Neural progenitor cell (in vitro differentiated cells): ENCODE measurements around the gene TPI1. TPM values are rescaled to one million over a fixed set of nuclear protein-coding genes. Genes with fewer than 3 reads are reported as not detected.

Experiments
- DNase-seq: peaks from one replicate; pipeline ENCODE4 v3.0.0-alpha.2; 2016; ENCODE audit warnings: low spot score
- H2AFZ ChIP-seq: fragments of 200-600 bp; sonication (generic); replicated peaks from 2 replicates; pipeline ENCODE4 v1.6.1; 2016; ENCODE audit warnings: antibody characterized with exemption
- H3F3A ChIP-seq: fragments of 200-600 bp; sonication (generic); 2 replicates; pipeline ENCODE4 v1.6.1; 2016; ENCODE audit warnings: antibody characterized with exemption, low read depth
- H3K27ac ChIP-seq: fragments of 200-600 bp; sonication (generic); 2 replicates; pipeline ENCODE4 v1.5.1; 2016; ENCODE audit warnings: mild to moderate bottlenecking
- H3K27me3 ChIP-seq: fragments of 200-600 bp; sonication (generic); 2 replicates; pipeline ENCODE4 v1.6.1; 2016; ENCODE audit warnings: mild to moderate bottlenecking, moderate library complexity
- H3K36me3 ChIP-seq: fragments of 200-600 bp; sonication (generic); 2 replicates; pipeline ENCODE4 v1.5.1; 2016
- H3K4me1 ChIP-seq: fragments of 200-600 bp; sonication (generic); 2 replicates; pipeline ENCODE4 v1.6.1; 2016; ENCODE audit warnings: mixed run types
- H3K4me2 ChIP-seq: fragments of 200-600 bp; sonication (generic); 2 replicates; pipeline ENCODE4 v1.6.1; 2016
- H3K4me3 ChIP-seq: fragments of 200-600 bp; sonication (generic); 2 replicates; pipeline ENCODE4 v1.5.1; 2016
- H3K79me2 ChIP-seq: fragments of 200-600 bp; sonication (generic); 2 replicates; pipeline ENCODE4 v1.6.1; 2016; ENCODE audit warnings: low read depth
- H3K9ac ChIP-seq: fragments of 200-600 bp; sonication (generic); 2 replicates; pipeline ENCODE4 v1.6.1; 2016
- H3K9me3 ChIP-seq: fragments of 200-600 bp; sonication (generic); 2 replicates; pipeline ENCODE4 v1.5.1; 2016; ENCODE audit warnings: low read depth
- H4K20me1 ChIP-seq: fragments of 200-600 bp; sonication (generic); 2 replicates; pipeline ENCODE4 v1.6.1; 2016; ENCODE audit warnings: low read depth
- H3K27ac Mint-ChIP-seq: 3 replicates; pipeline ENCODE4 v1.8.0; 2021; ENCODE audit warnings: mixed read lengths
- H3K27me3 Mint-ChIP-seq: 2 replicates; pipeline ENCODE4 v1.8.0; 2022; ENCODE audit warnings: low read depth, mild to moderate bottlenecking, inconsistent platforms, moderate library complexity, mixed read lengths; ENCODE audit not compliant: insufficient read depth
- H3K36me3 Mint-ChIP-seq: 3 replicates; pipeline ENCODE4 v1.8.0; 2021; ENCODE audit warnings: mixed read lengths
- H3K4me1 Mint-ChIP-seq: 3 replicates; pipeline ENCODE4 v1.8.0; 2021; ENCODE audit warnings: mixed read lengths
- H3K4me3 Mint-ChIP-seq: 3 replicates; pipeline ENCODE4 v1.8.0; 2021; ENCODE audit warnings: mild to moderate bottlenecking, moderate library complexity, mixed read lengths
- H3K9me3 Mint-ChIP-seq: 3 replicates; pipeline ENCODE4 v1.8.0; 2020; ENCODE audit warnings: mixed read lengths
- EZH2 ChIP-seq: fragments of 200-600 bp; sonication (generic); IDR thresholded peaks from 2 replicates; pipeline ENCODE4 v1.6.1; 2017; ENCODE audit warnings: antibody characterized with exemption, mild to moderate bottlenecking, moderate library complexity
- EZH2phosphoT487 ChIP-seq: fragments of 200-600 bp; sonication (generic); IDR thresholded peaks from 2 replicates; pipeline ENCODE4 v1.6.1; 2017; ENCODE audit warnings: antibody characterized with exemption
- total RNA-seq: library from RNA; depleted of rRNA; stranded (reverse); fragments of >200 nt; gene quantifications from 2 replicates; pipeline ENCODE4 v1.2.3, GENCODE V29; 2015; ENCODE audit warnings: low replicate concordance
- TF ChIP-seq, protein P1 (sequence below): fragments of 200-600 bp; sonication (generic); IDR thresholded peaks from 2 replicates; pipeline ENCODE4 v1.5.1; 2017; ENCODE audit warnings: antibody characterized with exemption, mild to moderate bottlenecking

Gene TPI1
- total RNA-seq, 1 donor from 2014 or later = 1,038 TPM

GRCh38 chr12:6860116-6860515 lies 7.2 kb upstream of the TPI1 start:
- Mint-ChIP-seq H3K27me3 (peaks cover 6% of the 10 kb centered on the region), H3K9me3 (no peaks in the 10 kb centered on the region), H3K4me3 (peak overlapping the region; percentile 46), H3K36me3 (peaks cover 47% of the 10 kb centered on the region), H3K4me1 (no peaks in the 10 kb centered on the region), H3K27ac (no peak overlapping the region)
- Histone ChIP-seq H3K27me3 (no peaks in the 10 kb centered on the region), H4K20me1 (no peaks in the 10 kb centered on the region), H2AFZ (no peak overlapping the region), H3K36me3 (peaks cover 4% of the 10 kb centered on the region), H3K9ac (no peak overlapping the region), H3K9me3 (no peaks in the 10 kb centered on the region), H3K4me2 (no peak overlapping the region), H3K4me3 (no peak overlapping the region), H3K79me2 (peaks cover 4% of the 10 kb centered on the region), H3K27ac (no peak overlapping the region), H3F3A (peaks cover 2% of the 10 kb centered on the region), H3K4me1 (no peaks in the 10 kb centered on the region)
- DNase-seq = no peak
- no peak for TF ChIP-seq EZH2phosphoT487
- TF ChIP-seq, protein P1, sequence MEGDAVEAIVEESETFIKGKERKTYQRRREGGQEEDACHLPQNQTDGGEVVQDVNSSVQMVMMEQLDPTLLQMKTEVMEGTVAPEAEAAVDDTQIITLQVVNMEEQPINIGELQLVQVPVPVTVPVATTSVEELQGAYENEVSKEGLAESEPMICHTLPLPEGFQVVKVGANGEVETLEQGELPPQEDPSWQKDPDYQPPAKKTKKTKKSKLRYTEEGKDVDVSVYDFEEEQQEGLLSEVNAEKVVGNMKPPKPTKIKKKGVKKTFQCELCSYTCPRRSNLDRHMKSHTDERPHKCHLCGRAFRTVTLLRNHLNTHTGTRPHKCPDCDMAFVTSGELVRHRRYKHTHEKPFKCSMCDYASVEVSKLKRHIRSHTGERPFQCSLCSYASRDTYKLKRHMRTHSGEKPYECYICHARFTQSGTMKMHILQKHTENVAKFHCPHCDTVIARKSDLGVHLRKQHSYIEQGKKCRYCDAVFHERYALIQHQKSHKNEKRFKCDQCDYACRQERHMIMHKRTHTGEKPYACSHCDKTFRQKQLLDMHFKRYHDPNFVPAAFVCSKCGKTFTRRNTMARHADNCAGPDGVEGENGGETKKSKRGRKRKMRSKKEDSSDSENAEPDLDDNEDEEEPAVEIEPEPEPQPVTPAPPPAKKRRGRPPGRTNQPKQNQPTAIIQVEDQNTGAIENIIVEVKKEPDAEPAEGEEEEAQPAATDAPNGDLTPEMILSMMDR = no peak
- TF ChIP-seq EZH2 = no peak

DNA sequence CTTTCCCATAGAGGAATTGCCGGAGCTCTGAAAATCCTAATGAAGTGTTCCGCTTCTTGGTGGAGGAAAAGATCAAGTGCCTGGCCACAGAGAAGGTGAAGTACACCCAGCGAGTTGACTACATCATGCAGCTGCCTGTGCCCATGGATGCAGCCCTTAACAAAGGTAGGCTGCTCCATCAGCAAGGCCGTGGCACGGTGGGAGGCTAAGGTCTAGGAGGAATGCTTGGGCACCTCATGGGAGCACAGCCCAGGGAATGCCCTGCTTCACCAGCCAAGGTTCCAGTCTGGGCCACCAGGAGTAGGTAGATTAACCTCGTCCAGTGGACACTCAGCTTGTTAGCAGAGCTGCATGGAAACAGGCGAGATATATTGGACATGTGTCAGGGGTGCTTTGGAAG lies 6.4 kb upstream of the TPI1 start:
- Mint-ChIP-seq H3K27ac (no peak overlapping the region), H3K4me1 (peaks cover 6% of the 10 kb centered on the region), H3K9me3 (no peaks in the 10 kb centered on the region), H3K4me3 (peak overlapping the region; percentile 4), H3K27me3 (peaks cover 6% of the 10 kb centered on the region), H3K36me3 (peaks cover 52% of the 10 kb centered on the region)
- Histone ChIP-seq H4K20me1 (no peaks in the 10 kb centered on the region), H3K4me3 (no peak overlapping the region), H3K36me3 (peaks cover 4% of the 10 kb centered on the region), H3F3A (peaks cover 9% of the 10 kb centered on the region), H3K9me3 (no peaks in the 10 kb centered on the region), H2AFZ (no peak overlapping the region), H3K4me2 (no peak overlapping the region), H3K79me2 (no peaks in the 10 kb centered on the region), H3K27me3 (no peaks in the 10 kb centered on the region), H3K4me1 (no peaks in the 10 kb centered on the region), H3K9ac (no peak overlapping the region), H3K27ac (no peak overlapping the region)
- DNase-seq = no peak
- TF ChIP-seq EZH2 (no peak), EZH2phosphoT487 (no peak)
- TF ChIP-seq, protein P1 = no peak

GRCh38 chr12:6861391-6861790 lies 5.9 kb upstream of the TPI1 start:
- no peak for DNase-seq
- H3K4me1 ChIP-seq = peaks cover 4% of the 10 kb centered on the region
- H3K36me3 Mint-ChIP-seq = peaks cover 51% of the 10 kb centered on the region
- H3K36me3 ChIP-seq = peaks cover 4% of the 10 kb centered on the region
- H3K27me3 ChIP-seq = no peaks in the 10 kb centered on the region
- H3K4me1 Mint-ChIP-seq = peaks cover 9% of the 10 kb centered on the region
- no peak overlapping the region for H2AFZ ChIP-seq
- H3K79me2 ChIP-seq = no peaks in the 10 kb centered on the region
- H3K27me3 Mint-ChIP-seq = peaks cover 6% of the 10 kb centered on the region
- H3K27ac ChIP-seq = no peak overlapping the region
- H3K9ac ChIP-seq = no peak overlapping the region
- H3K4me3 Mint-ChIP-seq = no peak overlapping the region
- no peaks in the 10 kb centered on the region for H3K9me3 Mint-ChIP-seq
- H3K4me2 ChIP-seq = no peak overlapping the region
- no peak overlapping the region for H3K4me3 ChIP-seq
- no peaks in the 10 kb centered on the region for H3K9me3 ChIP-seq
- TF ChIP-seq, protein P1 = no peak
- TF ChIP-seq EZH2 = no peak
- TF ChIP-seq EZH2phosphoT487 = no peak
- peaks cover 12% of the 10 kb centered on the region for H3F3A ChIP-seq
- no peak overlapping the region for H3K27ac Mint-ChIP-seq
- H4K20me1 ChIP-seq = no peaks in the 10 kb centered on the region

DNA sequence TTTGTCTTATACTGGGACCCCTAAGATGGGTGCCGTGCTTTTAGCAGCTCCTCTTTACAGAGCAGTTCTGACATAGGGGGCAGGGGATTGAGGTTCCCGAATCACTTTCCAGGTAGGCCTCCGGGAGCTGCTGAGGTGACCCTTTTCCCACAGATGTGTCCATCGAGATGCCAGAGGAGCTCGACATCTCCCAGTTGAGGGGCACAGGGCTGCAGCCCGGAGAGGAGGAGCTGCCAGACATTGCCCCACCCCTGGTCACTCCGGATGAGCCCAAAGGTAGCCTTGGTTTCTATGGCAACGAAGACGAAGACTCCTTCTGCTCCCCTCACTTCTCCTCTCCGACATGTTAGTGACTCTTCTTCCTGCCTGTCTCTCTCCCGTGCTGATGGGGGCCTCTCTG lies 4.3 kb upstream of the TPI1 start:
- Mint-ChIP-seq H3K36me3 (peaks cover 40% of the 10 kb centered on the region), H3K4me3 (no peak overlapping the region), H3K4me1 (peaks cover 16% of the 10 kb centered on the region), H3K27me3 (peaks cover 5% of the 10 kb centered on the region), H3K27ac (no peak overlapping the region), H3K9me3 (no peaks in the 10 kb centered on the region)
- Histone ChIP-seq H3K27me3 (no peaks in the 10 kb centered on the region), H3K79me2 (peaks cover 8% of the 10 kb centered on the region), H2AFZ (no peak overlapping the region), H3K9ac (no peak overlapping the region), H3K4me2 (no peak overlapping the region), H3K9me3 (no peaks in the 10 kb centered on the region), H3K27ac (no peak overlapping the region), H4K20me1 (peaks cover 6% of the 10 kb centered on the region), H3F3A (peaks cover 24% of the 10 kb centered on the region), H3K4me3 (no peak overlapping the region), H3K4me1 (peaks cover 10% of the 10 kb centered on the region), H3K36me3 (no peaks in the 10 kb centered on the region)
- TF ChIP-seq EZH2 = no peak
- no peak for TF ChIP-seq EZH2phosphoT487
- TF ChIP-seq, protein P1 = no peak
- DNase-seq = no peak
